Spleen (tissue), 7 donors: ENCODE measurements around the gene GKN1.

Source experiments
- CTCF ChIP-seq, 11 experiments: fragments of 200-600 bp in 7 of 11; fragments of 450-650 bp in 4 of 11; sonication (generic) in 4 of 11; IDR thresholded peaks in 8 of 11; conservative IDR thresholded peaks in 3 of 11; 1 replicate in 7 of 11; 2 replicates in 4 of 11; pipeline versions ENCODE4 v1.4.0 to v1.8.0; 2016 to 2021; ENCODE audit warnings: antibody characterized with exemption in 11 of 11, inconsistent platforms in 4 of 11, mild to moderate bottlenecking in 1 of 11
- POLR2AphosphoS5 ChIP-seq, 3 donors: sonication (generic); formaldehyde crosslinking; IDR thresholded peaks; one replicate each; pipeline ENCODE4 v1.5.1; 2017; ENCODE audit warnings: antibody characterized with exemption in 3 of 3
- donor health status: DM: no; HTN: no; CAD: no; lungs with moderate emphysema.
- donor health status: DM: no; HTN: no; CAD: no.
- donor health status: DM: no; HTN: no; CAD: no.

GRCh38 chr2:68978098-68978497 is 3.7 kb downstream of the GKN1 start:
- TF ChIP-seq POLR2AphosphoS5 (IDR thresholded peaks at IDR 0.05) (no peak), CTCF (IDR thresholded peaks at IDR 0.05 in 8 of 11, conservative IDR thresholded peaks at IDR 0.05 in 3 of 11) (no peak)
